IMR-90 (cell line): ENCODE results near the gene DNAAF3.

Source experiments
- RFX5 ChIP-seq: IDR thresholded peaks from 2 replicates; pipeline ENCODE4 v1.8.0; 2012; ENCODE audit warnings: low read depth, mild to moderate bottlenecking, low read length, moderate library complexity
- TF ChIP-seq, protein P1 (sequence below): fragments of 150-350 bp; IDR thresholded peaks from 2 replicates; pipeline ENCODE4 v1.6.1; 2017; ENCODE audit warnings: mild to moderate bottlenecking, antibody characterized with exemption, low read length, low read depth

- TF ChIP-seq, protein P1, sequence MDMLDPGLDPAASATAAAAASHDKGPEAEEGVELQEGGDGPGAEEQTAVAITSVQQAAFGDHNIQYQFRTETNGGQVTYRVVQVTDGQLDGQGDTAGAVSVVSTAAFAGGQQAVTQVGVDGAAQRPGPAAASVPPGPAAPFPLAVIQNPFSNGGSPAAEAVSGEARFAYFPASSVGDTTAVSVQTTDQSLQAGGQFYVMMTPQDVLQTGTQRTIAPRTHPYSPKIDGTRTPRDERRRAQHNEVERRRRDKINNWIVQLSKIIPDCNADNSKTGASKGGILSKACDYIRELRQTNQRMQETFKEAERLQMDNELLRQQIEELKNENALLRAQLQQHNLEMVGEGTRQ, result no peak
- TF ChIP-seq RFX5, result no peak
These were observed 8.2 kb upstream of the DNAAF3 start for GRCh38 chr19:55174425-55175116.
